ENCODE data around the gene GRAMD1A.

DNA sequence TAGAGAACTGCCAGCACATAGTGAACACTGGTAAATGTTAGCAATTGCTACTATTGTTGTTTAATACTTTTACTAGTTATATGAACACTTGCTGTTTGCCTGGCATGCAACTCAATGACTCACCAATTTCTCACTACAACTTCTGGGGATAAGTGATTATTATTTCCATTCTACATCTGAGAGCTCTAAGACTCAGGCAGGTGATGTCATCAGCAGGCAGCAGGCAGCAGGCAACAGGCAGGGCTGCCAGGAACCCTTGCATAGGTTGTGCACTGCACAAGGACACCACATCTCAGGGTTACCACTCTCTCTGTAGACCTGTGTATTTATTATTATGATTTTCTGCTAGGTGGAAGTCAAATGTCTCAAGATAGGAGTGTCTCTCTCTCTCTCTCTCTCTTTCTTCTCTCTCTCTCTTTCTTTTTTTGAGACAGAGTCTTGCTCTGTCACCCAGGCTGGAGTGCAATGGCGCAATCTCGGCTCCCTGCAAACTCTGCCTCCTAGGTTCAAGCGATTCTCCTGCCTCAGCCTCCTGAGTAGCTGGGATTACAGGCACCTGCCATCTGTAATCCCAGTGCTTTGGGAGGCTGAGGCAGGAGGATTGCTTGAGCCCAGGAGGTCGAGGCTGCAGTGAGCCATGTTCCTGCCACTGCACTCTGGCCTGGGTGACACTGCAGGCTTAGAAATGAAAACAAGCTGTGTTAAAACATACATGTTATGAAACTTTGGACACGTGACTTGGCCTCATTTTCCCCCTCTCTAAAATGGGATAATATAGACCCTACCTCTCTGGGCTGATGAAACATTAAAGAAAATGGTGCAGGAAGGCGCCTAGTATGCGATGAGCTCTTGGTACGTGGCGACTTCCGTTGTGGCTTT lies 64.1 kb downstream of the GRAMD1A start:
- TF ChIP-seq YY1 (IDR thresholded peaks at IDR 0.05; ENCODE audit: insufficient read depth, insufficient read length) (no peak), SUZ12 (IDR thresholded peaks at IDR 0.05; ENCODE audit: extremely low read depth, insufficient read depth, insufficient read length) (no peak)
